NCI-H82 (cell line): ENCODE results near the gene PAMR1.
A peak's percentile ranks its signal among the peaks of the same experiment; 100 is the strongest.

Source experiments
- DNase-seq: peaks from one replicate; lab custom pipeline; 2025; lab: John Stamatoyannopoulos, UW

The PAMR1 gene

GRCh38 chr11:35458846-35459245 is 66.6 kb downstream of the PAMR1 start:
- DNase-seq = no peak

GRCh38 chr11:35454362-35454761 is 71.1 kb downstream of the PAMR1 start:
- DNase-seq = no peak

DNA sequence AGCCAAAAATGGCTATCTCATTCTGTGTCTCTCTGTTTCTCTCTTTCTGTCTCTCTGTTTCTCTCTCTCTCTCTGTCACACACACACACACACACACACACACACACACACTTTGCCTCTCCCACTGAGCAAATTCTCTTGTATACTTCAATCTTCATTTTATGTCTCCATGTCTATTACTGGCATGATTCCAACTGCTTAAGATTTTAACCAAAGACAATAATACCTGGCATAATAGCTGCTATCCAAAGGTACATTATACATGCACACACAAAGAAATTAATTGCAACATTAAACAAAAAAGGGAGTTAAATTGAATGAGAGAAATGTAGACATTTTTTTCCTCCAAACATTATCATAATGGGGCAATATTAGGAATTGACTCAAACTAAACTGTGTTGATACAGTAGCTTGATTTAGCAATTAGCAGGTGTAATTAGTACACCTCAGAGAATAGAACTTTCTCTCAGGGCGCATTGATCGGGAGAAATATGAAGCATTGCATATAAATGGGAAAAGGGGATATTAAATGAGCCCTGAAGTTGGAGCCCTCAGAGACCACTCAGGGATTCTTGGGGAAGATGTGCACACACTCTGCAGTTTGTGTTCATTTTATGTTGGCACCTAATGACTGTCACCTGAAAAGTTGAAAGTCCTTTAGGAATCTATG is 88.7 kb downstream of the PAMR1 start:
- DNase-seq = no peak

GRCh38 chr11:35433588-35433987 is 91.8 kb downstream of the PAMR1 start:
- DNase-seq = no peak

DNA sequence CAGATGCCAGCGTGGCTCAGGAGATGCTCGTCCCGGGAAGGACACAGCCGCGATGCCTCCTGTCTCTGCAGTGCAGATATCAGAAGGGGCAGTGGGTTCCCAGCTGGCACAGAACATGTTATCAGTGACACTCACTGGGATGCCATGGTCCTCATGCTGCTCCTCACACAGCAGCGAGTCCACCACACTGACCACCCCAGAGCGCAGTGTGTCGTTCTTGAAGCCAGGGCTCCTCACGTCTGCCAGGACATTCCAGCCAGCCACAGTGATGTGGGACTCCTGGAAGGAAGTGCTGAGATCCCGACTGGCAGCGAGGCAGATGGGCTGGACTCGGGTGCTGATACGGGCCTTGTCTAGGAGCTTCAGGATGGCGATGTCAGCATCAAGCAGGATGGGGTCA is 93.0 kb downstream of the PAMR1 start:
- no peak for DNase-seq

DNA sequence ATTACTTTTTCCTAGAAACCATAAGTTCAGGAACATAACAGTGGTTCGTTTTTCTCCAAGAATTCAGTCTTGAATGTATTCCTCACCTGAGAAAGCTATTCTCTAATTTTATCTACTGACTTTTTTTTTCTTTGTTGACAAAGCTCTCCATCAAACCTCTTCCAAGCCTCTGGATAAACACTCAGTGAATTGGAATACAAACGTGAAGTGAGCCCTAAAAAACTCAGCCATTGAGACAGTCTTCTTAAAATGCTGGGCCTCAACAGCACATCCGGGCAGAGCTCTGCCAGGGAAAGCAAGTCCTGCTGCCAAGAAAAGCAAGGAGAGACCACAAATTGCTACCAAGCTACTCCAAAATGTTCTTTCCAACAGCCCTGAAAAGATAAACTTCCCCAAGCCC is 98.3 kb downstream of the PAMR1 start:
- DNase-seq = no peak

GRCh38 chr11:35426351-35426750 is 99.1 kb downstream of the PAMR1 start:
- no peak for DNase-seq

- no peak for DNase-seq
Observed at GRCh38 chr11:35425603-35426212, 99.7 kb downstream of the PAMR1 start.

DNA sequence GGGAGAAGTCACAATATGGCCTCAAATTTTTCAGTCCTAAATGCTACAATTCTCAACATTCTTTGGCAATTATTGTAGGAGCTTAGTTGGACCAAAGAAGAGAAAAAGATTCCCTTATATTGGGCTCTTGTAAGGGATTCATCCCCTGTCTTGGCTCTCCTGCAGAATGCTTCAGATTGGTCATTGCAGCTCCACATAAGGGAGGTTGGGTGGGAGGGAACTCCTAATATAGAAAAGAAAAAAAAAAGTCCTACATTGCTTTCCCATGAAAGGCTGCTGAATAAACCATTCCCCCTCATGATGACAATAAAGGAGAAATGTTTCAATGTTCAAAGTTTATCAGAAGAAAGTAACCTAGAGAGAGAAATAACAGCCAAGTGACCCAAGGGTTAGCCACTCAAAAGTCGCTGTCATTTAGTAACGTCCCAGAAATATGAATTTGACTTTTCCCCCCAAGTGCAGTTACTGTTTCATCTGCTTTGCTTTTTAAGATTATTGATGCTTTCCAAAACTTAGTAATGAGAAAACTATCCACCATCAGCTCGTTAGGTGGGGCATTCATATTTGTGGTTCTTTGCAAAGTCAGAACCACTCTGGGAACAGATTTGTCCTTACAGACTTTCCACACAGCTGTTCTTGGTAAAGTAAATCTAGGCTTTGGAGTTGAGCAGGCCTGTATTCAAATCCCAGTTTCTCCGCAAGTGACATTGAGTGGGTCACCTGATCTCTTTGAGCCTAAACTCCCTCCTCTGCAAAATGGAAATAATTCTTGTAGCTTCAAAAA is 101.1 kb downstream of the PAMR1 start:
- DNase-seq = no peak

DNA sequence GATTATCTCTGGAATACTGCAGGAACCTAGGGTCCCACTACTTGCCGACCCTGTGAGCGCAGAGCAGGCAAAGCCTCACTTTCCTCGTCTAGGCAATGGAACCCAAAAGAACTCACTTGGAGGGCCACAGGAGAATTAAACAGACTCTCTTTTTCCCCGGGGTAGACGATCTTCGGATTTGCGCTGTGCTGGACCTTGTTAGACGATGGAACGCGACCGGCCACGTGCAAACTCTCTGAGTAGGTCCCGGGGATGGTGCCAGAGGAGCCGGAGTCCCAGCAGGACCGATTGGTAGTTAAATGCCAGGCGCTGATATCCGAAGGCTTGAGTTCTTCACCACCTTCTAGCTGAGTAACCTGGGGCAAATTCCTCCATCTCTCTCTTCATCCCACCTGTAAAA is 105.0 kb downstream of the PAMR1 start:
- peak; percentile 59 for DNase-seq

- DNase-seq = peak; percentile 82
Observed at GRCh38 chr11:35419830-35420333, 105.5 kb downstream of the PAMR1 start.

- DNase-seq = peak; percentile 91
Observed at GRCh38 chr11:35419184-35419829, 106.1 kb downstream of the PAMR1 start, which contains the start of gene SLC1A2. TSS of gene SLC1A2 (minus strand) at chr11:35419558. CDS start at chr11:35418966, 592 bp downstream.

DNA sequence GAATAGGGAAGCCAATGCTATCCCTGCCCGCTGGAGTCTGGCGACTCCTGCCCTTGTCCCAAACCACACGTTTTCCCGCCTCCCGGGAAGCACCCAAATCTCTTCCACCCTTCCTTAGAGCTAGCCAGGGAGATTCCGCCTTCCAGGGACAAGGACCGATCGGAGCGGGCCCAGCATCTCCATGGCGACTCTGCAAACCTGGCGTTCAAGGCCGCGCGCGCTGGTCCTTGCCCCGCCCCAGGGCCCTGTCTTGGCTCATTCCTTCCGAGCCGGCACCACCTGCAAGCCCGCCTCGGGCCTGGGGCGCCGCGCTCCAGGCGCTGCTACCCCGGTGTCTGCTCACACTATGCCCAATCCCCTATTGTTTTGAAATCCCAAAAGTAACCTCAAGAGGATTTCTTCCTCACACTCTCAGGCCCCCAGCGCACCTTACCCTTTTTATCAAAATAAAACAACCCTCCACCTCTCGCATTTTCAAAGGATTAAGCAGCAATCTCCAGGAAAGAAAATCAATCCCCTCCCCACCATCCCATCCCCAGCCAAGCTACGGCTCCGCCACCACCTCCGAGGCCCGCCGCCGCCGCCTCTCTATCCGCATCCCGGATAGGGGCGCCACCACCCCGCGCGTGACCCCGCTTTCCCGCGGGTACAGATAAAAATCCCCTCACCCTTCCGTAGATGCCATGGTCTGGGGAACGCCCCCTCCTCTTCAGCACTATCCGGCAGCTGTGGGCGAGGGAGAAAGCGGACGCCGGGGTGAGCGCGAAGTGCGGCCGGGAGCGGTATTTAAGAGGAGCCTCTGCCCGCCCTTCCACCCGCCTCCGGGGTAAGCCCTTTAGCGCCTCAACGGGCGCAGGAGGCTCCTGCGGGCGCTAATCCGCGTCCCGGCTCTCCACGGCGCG is 106.9 kb downstream of the PAMR1 start:
- DNase-seq = peak; percentile 77

GRCh38 chr11:35415487-35415886 is 109.9 kb downstream of the PAMR1 start:
- DNase-seq = no peak

- DNase-seq = peak; percentile 27
Observed at GRCh38 chr11:35414776-35415175, 110.6 kb downstream of the PAMR1 start.

- peak; percentile 75 for DNase-seq
Observed at GRCh38 chr11:35414311-35414710, 111.1 kb downstream of the PAMR1 start.

DNA sequence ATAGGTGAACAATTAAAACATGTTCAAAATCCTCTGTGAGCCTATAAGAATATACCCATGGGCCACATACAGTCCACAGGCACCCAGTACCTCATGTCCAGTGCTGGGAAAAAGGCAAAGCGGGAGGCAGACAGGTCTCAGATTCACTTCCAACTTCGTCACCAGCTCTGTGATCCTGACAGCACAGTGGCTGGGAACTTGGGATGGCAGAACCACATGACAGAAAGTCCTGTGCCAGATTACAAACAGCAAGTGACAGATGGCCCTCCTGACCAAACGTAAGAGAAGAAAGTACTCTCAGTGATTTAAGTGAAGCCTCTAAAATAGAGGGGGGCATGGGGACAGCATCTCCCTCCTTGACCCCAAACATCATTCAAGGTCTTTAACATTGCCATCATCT is 111.8 kb downstream of the PAMR1 start:
- peak; percentile 75 for DNase-seq

DNA sequence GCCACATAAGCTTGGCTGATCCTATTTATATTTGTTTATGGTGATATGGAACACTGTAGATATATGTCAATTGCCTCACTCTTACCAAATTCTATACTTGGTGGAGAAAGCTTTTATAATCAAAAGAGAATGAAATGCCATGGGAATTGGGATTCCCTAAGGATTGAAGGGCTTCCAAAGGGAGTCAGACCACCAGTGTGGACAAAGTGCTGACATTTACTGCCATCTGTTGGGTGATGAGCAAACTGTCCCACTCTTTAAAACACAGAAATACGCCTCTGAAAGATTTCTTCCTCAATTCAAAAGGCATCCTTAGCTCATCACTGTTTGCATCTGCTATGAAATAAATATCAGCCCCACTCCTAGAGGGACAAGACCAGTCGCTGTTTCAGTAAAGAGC is 113.1 kb downstream of the PAMR1 start:
- peak; percentile 68 for DNase-seq

DNA sequence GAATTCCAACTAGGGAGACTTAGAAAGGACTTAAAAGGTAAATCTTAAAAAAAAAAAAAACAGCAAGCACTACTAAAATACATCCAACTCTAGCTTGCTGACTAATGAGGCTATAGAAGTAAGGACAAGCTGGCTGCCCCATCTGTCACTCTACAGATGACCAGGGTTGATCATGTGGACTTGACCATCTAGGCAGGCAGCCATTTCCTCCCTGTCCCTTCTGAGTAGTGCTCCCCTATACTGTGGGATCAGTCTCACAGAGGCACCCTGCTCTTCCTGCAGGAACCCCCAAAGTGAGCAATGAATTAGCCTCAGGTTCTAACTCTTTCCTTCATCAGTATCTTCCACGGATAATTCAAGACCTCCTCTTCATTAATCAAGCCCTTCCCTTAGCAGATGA is 118.4 kb downstream of the PAMR1 start:
- peak; percentile 44 for DNase-seq

- DNase-seq = peak; percentile 70
Observed at GRCh38 chr11:35404388-35404775, 121.0 kb downstream of the PAMR1 start.

GRCh38 chr11:35403765-35404387 is 121.5 kb downstream of the PAMR1 start:
- DNase-seq = peak; percentile 62
